ENCODE measurements around the gene NLRC3.

NLRC3 gene

DNA sequence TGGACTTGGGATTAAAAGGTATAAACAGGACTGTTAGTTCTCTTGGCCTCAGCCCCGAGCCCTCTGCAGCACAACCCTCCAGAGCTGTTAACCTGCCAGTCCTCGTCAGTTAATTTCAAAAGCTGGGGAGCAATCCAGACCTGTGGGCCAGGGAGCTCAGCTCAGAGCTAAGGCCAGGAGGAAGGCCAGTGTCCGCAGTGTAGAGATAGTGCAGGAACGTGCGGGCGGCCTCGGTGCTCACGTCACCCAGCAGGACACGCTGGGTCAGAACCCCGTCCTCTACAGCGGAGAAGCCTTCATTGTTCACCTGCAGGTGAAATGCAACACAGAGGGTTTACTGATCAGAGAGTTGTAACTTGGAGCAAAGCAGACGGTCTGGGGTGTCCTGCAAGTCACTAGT is 15.4 kb upstream of the NLRC3 start:
- H3K4me3 ChIP-seq (ENCODE audit: low read depth, low read length), result no peak overlapping the region
- in situ Hi-C loops (cut with HindIII; ENCODE audit: low sequenced_read_pairs), result no loop called here
- no peak for DNase-seq (ENCODE audit: low read depth, low spot score)
- TF ChIP-seq, protein P1, sequence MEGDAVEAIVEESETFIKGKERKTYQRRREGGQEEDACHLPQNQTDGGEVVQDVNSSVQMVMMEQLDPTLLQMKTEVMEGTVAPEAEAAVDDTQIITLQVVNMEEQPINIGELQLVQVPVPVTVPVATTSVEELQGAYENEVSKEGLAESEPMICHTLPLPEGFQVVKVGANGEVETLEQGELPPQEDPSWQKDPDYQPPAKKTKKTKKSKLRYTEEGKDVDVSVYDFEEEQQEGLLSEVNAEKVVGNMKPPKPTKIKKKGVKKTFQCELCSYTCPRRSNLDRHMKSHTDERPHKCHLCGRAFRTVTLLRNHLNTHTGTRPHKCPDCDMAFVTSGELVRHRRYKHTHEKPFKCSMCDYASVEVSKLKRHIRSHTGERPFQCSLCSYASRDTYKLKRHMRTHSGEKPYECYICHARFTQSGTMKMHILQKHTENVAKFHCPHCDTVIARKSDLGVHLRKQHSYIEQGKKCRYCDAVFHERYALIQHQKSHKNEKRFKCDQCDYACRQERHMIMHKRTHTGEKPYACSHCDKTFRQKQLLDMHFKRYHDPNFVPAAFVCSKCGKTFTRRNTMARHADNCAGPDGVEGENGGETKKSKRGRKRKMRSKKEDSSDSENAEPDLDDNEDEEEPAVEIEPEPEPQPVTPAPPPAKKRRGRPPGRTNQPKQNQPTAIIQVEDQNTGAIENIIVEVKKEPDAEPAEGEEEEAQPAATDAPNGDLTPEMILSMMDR (IDR thresholded peaks at IDR 0.05; ENCODE audit: low read depth, low read length), result no peak

DNA sequence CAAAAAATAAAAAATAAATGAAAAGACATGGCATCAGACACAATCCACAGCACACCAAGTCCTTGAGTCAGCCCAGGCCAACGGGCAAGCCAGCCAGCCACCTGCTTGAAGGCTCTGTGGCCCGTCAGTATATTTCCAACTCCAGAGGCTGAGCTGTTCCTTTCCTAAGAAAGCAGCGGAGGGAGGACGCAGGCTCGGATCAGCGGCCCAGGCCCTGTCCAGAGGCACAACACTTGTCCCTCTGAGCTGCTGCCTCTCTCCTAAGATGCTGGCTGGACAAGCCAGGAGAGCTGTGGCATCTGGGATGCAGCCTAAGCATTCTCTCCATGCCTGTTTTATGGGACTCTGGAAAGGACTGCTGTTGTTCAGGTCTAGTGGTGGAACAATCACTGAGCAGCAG is 14.8 kb upstream of the NLRC3 start:
- H3K4me3 ChIP-seq (ENCODE audit: low read depth, low read length), result no peak overlapping the region
- in situ Hi-C loops (cut with HindIII; ENCODE audit: low sequenced_read_pairs), result no loop called here
- DNase-seq (ENCODE audit: low read depth, low spot score), result no peak
- TF ChIP-seq, protein P1 (IDR thresholded peaks at IDR 0.05; ENCODE audit: low read depth, low read length), result no peak

DNA sequence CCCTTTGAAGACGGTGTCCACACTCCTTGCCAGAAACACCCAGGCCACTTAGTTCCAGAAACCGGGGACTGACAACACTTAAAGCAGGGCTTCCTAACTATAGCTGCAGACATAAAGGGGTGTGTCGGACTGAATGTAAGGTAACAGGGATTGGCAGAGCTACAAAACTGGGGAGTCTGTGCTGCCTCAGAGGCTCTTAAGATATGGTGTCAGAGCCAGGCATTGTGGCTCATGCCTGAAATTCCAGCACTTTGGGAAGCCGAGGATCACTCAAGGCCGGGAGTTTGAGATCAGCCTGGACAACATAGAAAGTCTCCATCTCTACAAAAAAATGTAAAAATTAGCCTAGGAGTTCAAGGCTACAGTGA is 14.2 kb upstream of the NLRC3 start:
- DNase-seq (ENCODE audit: low read depth, low spot score), result no peak
- no peak overlapping the region for H3K4me3 ChIP-seq (ENCODE audit: low read depth, low read length)
- TF ChIP-seq, protein P1 (IDR thresholded peaks at IDR 0.05; ENCODE audit: low read depth, low read length), result no peak
- in situ Hi-C loops (cut with HindIII; ENCODE audit: low sequenced_read_pairs), result no loop called here

DNA sequence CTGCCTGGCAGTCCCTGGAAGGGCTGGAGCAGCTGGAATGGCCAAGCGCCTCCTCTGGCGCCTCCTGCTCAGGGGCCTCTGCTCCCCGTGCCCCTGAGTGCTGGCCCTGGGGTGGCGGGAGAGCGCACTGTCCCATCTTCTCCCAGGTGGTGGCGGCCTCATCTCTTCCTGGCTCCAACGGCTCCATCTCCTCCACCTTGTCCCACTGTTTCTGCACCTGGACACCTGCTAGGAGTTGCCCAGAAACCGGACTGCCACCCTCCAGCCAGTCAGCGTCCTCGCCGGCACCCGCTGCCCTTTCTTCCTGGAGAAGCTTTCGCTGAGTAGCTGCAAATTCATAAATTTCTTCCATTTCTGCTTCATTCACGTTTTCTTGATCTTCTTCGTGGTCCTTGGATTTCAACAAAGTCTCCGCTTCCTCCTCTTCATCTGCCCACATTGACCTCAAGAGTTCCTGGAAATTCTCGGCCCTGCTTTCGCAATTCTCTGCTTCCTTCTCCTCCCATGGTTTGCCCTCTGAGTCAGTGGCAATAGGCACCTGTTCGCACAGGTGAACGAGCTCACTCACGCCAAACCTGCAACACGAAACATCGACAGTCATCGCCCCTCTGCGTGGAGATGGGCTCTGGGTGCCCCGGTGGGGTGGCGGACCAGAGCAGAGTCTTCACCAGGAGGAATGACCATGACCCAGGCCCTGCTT is 13.7 kb upstream of the NLRC3 start:
- DNase-seq (ENCODE audit: low read depth, low spot score), result no peak
- TF ChIP-seq, protein P1 (IDR thresholded peaks at IDR 0.05; ENCODE audit: low read depth, low read length), result no peak
- in situ Hi-C loops (cut with HindIII; ENCODE audit: low sequenced_read_pairs), result no loop called here
- no peak overlapping the region for H3K4me3 ChIP-seq (ENCODE audit: low read depth, low read length)

DNA sequence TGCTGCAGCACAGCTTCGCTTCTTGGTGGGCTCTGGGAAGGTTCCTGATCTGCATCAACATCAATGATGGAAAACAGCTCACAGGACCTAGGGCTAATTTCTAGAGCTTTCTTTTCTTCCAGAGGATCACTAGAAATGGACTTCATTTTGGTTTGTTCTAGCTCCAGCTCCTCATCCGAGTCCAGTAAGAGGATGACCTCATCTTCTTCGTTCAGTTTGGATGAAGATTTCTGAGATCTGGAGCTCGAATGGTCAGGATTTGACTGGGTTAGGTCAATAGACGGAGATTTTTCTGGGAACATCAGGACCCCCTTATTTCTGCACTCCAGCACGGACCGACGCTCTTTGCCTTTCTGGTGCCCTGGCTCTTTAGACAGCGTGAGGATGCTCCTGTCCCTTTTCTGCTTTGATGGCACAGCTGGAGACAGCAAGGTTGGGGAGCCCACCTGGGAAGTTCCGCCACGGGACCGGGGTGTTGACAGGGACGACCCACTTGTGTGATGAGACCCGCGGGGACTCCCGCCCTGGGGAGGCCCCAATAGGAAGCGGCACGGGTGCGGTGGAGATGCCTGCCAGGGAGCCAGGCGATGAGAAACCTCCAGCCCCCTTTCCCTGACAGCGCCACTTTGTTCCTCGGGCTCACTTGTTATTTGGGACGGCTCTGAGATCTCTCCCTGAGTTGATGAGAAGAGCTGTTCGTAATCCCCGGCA is 12.9 kb upstream of the NLRC3 start:
- in situ Hi-C loops (cut with HindIII; ENCODE audit: low sequenced_read_pairs), result no loop called here
- no peak for DNase-seq (ENCODE audit: low read depth, low spot score)

DNA sequence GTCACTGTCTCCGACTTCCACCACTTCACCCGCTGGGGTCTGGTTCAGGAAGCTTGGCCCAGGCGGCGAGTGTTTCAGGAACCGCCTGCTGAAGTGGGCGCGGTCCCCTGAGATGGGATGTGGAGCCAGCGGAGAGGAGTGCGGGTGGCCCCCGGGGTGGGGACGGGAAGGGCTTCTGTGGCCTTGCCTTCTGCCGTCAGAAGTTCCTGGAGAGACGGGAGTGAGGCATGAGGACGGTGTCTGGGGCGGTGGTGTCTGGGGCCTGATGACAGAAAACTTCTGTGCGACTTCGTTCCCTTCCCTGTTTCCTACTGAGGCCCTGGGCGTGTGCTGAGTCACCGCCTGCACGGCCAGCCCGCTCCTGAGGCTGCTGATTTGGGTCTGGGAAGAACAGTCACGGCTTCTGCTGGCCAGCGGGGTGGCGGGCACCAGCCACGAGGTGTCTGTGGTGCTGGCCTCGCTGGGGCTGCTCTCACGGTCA is 12.3 kb upstream of the NLRC3 start:
- TF ChIP-seq, protein P1 (IDR thresholded peaks at IDR 0.05; ENCODE audit: low read depth, low read length), result no peak
- no peak overlapping the region for H3K4me3 ChIP-seq (ENCODE audit: low read depth, low read length)
- in situ Hi-C loops (cut with HindIII; ENCODE audit: low sequenced_read_pairs), result no loop called here
- no peak for DNase-seq (ENCODE audit: low read depth, low spot score)

More for the DNA sequence above, 12.9 kb upstream of the NLRC3 start:
- H3K4me3 ChIP-seq (ENCODE audit: low read depth, low read length), result no peak overlapping the region
- TF ChIP-seq, protein P1 (IDR thresholded peaks at IDR 0.05; ENCODE audit: low read depth, low read length), result no peak

Measured in astrocyte of the spinal cord (primary cell).